ENCODE results near the gene MRAP. TPM values are rescaled to one million over a fixed set of nuclear protein-coding genes. Genes with fewer than 3 reads are reported as not detected.

MRAP gene
- total and polyA plus RNA-seq, 2 experiments from 2014 or later = not detected

DNA sequence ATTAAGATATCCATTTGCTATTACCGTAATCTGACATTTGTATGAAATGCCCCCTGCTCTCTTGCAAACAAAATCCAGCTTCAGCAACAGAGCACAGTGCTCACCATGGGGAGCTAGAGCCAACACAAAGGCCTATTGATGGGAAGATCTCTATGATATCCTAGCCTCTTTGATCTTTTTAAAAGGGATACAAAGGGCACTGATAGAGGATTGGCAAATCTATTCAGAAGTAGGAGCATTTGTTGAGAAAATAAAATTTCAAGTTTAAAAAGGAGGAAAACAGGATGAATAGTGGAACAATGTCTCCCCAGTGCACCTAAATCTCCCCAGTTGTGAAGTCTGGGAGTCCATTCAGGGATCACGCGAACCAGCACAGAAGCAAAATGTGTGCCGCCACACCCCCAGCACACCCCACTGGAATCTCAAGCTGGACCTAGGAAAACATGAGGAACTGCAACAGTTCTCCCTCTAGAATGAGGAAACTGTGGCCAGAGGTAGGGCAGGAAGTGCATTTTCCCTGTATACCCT is 32.2 kb downstream of the MRAP start:
- H3K4me1 ChIP-seq (ENCODE audit: low read depth) = no peaks in the 10 kb centered on the region
- H3K27ac ChIP-seq = no peak overlapping the region
- H3K9me3 ChIP-seq (ENCODE audit: low read depth) = no peaks in the 10 kb centered on the region
- no peak for DNase-seq (ENCODE audit: low read depth in 1 of 2, low spot score in 1 of 2)
- H3K4me3 ChIP-seq = no peak overlapping the region
- H3K36me3 ChIP-seq = peaks cover 12% of the 10 kb centered on the region
- TF ChIP-seq, protein P1, sequence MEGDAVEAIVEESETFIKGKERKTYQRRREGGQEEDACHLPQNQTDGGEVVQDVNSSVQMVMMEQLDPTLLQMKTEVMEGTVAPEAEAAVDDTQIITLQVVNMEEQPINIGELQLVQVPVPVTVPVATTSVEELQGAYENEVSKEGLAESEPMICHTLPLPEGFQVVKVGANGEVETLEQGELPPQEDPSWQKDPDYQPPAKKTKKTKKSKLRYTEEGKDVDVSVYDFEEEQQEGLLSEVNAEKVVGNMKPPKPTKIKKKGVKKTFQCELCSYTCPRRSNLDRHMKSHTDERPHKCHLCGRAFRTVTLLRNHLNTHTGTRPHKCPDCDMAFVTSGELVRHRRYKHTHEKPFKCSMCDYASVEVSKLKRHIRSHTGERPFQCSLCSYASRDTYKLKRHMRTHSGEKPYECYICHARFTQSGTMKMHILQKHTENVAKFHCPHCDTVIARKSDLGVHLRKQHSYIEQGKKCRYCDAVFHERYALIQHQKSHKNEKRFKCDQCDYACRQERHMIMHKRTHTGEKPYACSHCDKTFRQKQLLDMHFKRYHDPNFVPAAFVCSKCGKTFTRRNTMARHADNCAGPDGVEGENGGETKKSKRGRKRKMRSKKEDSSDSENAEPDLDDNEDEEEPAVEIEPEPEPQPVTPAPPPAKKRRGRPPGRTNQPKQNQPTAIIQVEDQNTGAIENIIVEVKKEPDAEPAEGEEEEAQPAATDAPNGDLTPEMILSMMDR (IDR thresholded peaks at IDR 0.05; ENCODE audit: low read depth, low read length) = no peak
- H3K27me3 ChIP-seq = no peaks in the 10 kb centered on the region

DNA sequence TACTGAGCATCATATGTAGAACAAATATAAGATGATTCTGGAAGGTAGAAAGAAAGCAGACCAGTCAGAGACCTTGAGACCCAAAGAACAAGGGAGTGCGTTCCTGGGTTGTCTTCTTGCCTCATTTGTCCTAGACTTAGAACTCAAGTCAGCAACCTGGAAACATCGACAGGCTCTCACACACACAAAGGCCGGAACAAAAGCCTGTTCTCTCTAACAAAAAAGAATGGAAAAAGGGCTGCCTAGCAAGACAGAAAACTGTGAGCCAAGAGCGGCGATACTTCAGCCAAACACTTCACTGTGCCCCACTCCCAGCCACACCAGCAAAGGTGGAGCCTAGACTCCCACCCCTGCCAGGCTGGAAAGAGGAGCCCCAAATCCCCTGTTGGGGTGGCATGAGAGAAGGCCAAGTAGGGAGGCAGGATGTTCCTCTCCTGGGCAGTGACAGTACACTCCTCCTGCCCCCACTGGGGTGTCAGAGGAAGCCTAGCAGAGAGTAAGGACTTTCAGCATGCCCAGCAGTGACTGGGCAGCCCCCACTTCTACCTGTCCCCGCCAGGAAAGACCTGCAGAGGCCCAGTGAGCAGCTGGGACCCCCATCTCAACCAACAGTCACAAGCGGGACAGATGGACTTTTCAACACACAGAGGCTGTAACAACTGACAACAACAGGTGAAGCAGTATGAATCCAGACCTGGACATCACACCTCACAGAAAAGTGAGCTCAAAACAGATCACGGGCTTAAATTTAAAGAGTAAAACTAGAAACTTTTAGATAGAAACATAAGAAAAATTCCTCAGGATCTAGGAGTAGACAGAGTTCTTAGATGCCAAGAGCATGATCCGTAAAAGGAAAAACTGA is 33.0 kb downstream of the MRAP start:
- no peaks in the 10 kb centered on the region for H3K9me3 ChIP-seq (ENCODE audit: low read depth)
- H3K27me3 ChIP-seq = no peaks in the 10 kb centered on the region
- H3K4me3 ChIP-seq = no peak overlapping the region
- TF ChIP-seq, protein P1 (IDR thresholded peaks at IDR 0.05; ENCODE audit: low read depth, low read length) = no peak
- no peak overlapping the region for H3K27ac ChIP-seq
- peaks cover 12% of the 10 kb centered on the region for H3K36me3 ChIP-seq
- DNase-seq (ENCODE audit: low read depth in 1 of 2, low spot score in 1 of 2) = no peak
- no peaks in the 10 kb centered on the region for H3K4me1 ChIP-seq (ENCODE audit: low read depth)

DNA sequence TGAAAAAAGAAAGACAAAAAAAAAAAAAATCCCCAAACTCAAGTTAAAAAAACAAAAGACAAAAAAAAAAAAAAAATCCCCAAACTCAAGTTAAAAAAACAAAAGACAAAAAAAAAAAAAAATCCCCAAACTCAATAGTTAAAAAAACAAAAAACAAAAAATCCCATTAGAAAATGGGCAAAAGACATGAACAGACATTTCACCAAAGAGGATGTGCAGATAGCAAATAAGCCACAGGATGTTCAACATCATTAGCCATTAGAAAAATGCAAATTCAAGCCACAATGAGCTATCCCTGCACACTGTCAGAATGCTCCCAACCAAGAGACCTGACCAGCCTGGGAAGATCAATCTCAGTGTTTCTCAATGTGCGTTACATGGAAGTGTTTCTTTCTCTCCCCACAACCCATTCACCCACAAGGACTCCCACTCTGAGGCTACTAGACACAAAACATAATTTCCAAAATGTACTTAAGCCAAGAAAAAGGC is 33.9 kb downstream of the MRAP start:
- H3K4me1 ChIP-seq (ENCODE audit: low read depth) = no peaks in the 10 kb centered on the region
- no peak overlapping the region for H3K4me3 ChIP-seq
- H3K27me3 ChIP-seq = no peaks in the 10 kb centered on the region
- no peak overlapping the region for H3K27ac ChIP-seq
- TF ChIP-seq, protein P1 (IDR thresholded peaks at IDR 0.05; ENCODE audit: low read depth, low read length) = no peak
- no peaks in the 10 kb centered on the region for H3K9me3 ChIP-seq (ENCODE audit: low read depth)
- H3K36me3 ChIP-seq = peaks cover 9% of the 10 kb centered on the region
- no peak for DNase-seq (ENCODE audit: low read depth in 1 of 2, low spot score in 1 of 2)

DNA sequence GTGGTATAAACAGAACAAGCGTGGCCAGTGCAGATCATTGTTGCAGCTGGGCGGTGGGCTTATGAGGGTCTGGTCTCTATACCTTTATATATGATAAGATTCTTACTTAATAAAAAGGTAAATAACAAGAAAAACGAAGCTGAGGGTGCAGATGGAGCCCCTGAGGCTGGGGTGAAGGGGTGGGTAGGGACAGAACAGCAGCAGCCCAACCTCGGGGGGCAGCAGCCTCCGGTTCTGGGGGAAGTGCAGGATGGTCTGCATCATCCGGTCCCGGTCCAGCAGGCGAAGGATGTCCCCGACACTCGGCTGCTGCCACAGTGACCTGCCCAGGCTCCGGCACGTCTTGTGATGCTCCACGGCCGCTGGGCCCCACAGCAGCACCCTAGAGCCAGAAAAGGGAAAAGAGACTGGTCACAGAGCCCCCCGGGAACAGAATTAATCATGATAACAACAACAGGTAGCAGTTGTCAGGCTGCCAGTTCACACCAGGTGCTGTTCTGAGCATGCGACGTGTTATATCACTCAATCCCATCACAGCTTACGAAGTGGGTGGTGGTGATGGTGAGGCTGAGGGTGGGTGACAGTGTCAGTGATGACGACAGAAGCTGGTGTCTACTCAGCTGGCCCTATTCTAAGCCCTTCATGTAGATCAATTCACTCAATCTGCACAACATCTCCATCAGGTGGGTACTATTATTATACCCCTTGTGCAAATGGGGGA is 35.5 kb downstream of the MRAP start:
- no peak for DNase-seq (ENCODE audit: low read depth in 1 of 2, low spot score in 1 of 2)
- Histone ChIP-seq H3K4me1 (ENCODE audit: low read depth) (no peaks in the 10 kb centered on the region), H3K27me3 (no peaks in the 10 kb centered on the region), H3K9me3 (ENCODE audit: low read depth) (no peaks in the 10 kb centered on the region), H3K27ac (no peak overlapping the region), H3K4me3 (no peak overlapping the region), H3K36me3 (peaks cover 16% of the 10 kb centered on the region)
- TF ChIP-seq, protein P1 (IDR thresholded peaks at IDR 0.05; ENCODE audit: low read depth, low read length) = no peak

DNA sequence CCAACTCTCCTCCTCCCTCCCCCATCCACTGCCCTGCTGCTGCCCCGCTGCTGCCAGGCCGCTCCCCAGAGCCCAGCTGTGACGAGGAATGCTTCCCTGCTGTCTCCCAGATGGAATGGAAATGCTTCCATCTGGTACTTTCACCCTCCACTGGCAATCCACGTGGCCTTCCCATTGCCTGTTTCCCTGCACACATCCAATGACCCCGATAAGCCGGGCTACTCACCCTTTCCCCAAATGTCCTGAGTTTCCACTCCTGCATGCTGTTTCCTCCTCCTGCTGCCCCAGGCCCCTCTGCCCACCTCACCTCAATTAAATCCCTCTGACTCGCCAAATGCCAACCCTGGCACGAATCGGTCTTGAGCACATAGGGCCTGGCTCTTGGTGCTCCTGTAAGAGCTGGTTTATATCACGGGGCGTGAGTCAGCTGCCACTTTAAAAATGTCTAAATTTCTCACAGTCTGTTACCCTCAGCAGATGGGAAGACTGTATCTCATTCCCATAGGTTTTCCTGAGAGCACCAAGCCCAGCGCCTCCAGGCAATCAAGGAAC is 36.4 kb downstream of the MRAP start:
- TF ChIP-seq, protein P1 (IDR thresholded peaks at IDR 0.05; ENCODE audit: low read depth, low read length) = no peak
- H3K4me3 ChIP-seq = no peak overlapping the region
- no peaks in the 10 kb centered on the region for H3K27me3 ChIP-seq
- H3K36me3 ChIP-seq = peaks cover 18% of the 10 kb centered on the region
- H3K4me1 ChIP-seq (ENCODE audit: low read depth) = no peaks in the 10 kb centered on the region
- no peaks in the 10 kb centered on the region for H3K9me3 ChIP-seq (ENCODE audit: low read depth)
- DNase-seq (ENCODE audit: low read depth in 1 of 2, low spot score in 1 of 2) = no peak
- H3K27ac ChIP-seq = no peak overlapping the region

All from cardiac muscle cell (in vitro differentiated cells and primary cell).